Neural cell (in vitro differentiated cells): ENCODE results near the gene UNC13B.
"Not testable (repeated sequence)": the region's sequence is repeated elsewhere in the genome, so short reads cannot be mapped to it uniquely, and the experiment has no call there.

Experiments used
- EP300 ChIP-seq: fragments of 450-650 bp; conservative IDR thresholded peaks from 2 replicates; pipeline ENCODE4 v1.6.1; 2014; ENCODE audit warnings: antibody characterized with exemption, mild to moderate bottlenecking, moderate library complexity; ENCODE audit not compliant: poor library complexity, severe bottlenecking
- EZH2 ChIP-seq: fragments of 200-600, 300-800 bp; shearing (Covaris generic), sonication (generic); IDR thresholded peaks from 2 replicates; pipeline ENCODE4 v1.6.1; 2014; ENCODE audit warnings: antibody characterized with exemption, low read length, borderline replicate concordance, mild to moderate bottlenecking; ENCODE audit not compliant: insufficient read depth, poor library complexity, severe bottlenecking
- MXI1 ChIP-seq: fragments of 450-650 bp; conservative IDR thresholded peaks from 2 replicates; pipeline ENCODE4 v1.6.1; 2014; ENCODE audit warnings: antibody characterized with exemption, mild to moderate bottlenecking; ENCODE audit not compliant: poor library complexity, severe bottlenecking
- POLR2AphosphoS5 ChIP-seq: IDR thresholded peaks from 2 replicates; pipeline ENCODE4 v1.6.1; 2012
- RAD21 ChIP-seq: fragments of 450-650 bp; conservative IDR thresholded peaks from 2 replicates; pipeline ENCODE4 v1.6.1; 2014; ENCODE audit warnings: antibody characterized with exemption, mild to moderate bottlenecking, moderate library complexity
- TAF1 ChIP-seq: IDR thresholded peaks from 2 replicates; pipeline ENCODE4 v1.6.1; 2012; ENCODE audit warnings: low read depth
- TF ChIP-seq, protein P1 (sequence below): fragments of 450-650 bp; IDR thresholded peaks from 2 replicates; pipeline ENCODE4 v1.5.1; 2014; ENCODE audit warnings: antibody characterized with exemption, mild to moderate bottlenecking, moderate library complexity; ENCODE audit not compliant: poor library complexity, severe bottlenecking
- TF ChIP-seq, protein P2 (sequence below): IDR thresholded peaks from 2 replicates; pipeline ENCODE4 v1.6.1; 2012; ENCODE audit warnings: borderline replicate concordance

DNA sequence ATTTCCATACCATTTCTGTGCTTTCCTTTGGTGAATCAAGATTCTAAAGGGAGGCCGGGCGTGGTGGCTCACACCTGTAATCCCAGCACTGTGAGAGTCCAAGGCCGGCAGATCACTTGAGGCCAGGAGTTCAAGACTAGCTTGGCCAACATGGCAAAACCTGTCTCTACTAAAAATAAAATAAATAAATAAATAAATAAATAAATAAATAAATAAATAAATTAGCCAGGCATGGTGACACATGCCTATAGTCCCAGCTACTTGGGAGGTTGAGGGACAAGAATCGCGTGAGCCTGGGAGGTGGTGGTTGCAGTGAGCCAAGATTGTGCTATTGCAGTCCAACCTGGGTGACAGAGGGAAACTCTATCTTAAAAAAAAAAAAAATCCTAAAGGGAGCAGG, 247.6 kb downstream of the UNC13B start:
- TF ChIP-seq, protein P1, sequence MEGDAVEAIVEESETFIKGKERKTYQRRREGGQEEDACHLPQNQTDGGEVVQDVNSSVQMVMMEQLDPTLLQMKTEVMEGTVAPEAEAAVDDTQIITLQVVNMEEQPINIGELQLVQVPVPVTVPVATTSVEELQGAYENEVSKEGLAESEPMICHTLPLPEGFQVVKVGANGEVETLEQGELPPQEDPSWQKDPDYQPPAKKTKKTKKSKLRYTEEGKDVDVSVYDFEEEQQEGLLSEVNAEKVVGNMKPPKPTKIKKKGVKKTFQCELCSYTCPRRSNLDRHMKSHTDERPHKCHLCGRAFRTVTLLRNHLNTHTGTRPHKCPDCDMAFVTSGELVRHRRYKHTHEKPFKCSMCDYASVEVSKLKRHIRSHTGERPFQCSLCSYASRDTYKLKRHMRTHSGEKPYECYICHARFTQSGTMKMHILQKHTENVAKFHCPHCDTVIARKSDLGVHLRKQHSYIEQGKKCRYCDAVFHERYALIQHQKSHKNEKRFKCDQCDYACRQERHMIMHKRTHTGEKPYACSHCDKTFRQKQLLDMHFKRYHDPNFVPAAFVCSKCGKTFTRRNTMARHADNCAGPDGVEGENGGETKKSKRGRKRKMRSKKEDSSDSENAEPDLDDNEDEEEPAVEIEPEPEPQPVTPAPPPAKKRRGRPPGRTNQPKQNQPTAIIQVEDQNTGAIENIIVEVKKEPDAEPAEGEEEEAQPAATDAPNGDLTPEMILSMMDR = not testable (repeated sequence)
- not testable (repeated sequence) for TF ChIP-seq EZH2, POLR2AphosphoS5, MXI1, EP300, RAD21, TAF1
- TF ChIP-seq, protein P2, sequence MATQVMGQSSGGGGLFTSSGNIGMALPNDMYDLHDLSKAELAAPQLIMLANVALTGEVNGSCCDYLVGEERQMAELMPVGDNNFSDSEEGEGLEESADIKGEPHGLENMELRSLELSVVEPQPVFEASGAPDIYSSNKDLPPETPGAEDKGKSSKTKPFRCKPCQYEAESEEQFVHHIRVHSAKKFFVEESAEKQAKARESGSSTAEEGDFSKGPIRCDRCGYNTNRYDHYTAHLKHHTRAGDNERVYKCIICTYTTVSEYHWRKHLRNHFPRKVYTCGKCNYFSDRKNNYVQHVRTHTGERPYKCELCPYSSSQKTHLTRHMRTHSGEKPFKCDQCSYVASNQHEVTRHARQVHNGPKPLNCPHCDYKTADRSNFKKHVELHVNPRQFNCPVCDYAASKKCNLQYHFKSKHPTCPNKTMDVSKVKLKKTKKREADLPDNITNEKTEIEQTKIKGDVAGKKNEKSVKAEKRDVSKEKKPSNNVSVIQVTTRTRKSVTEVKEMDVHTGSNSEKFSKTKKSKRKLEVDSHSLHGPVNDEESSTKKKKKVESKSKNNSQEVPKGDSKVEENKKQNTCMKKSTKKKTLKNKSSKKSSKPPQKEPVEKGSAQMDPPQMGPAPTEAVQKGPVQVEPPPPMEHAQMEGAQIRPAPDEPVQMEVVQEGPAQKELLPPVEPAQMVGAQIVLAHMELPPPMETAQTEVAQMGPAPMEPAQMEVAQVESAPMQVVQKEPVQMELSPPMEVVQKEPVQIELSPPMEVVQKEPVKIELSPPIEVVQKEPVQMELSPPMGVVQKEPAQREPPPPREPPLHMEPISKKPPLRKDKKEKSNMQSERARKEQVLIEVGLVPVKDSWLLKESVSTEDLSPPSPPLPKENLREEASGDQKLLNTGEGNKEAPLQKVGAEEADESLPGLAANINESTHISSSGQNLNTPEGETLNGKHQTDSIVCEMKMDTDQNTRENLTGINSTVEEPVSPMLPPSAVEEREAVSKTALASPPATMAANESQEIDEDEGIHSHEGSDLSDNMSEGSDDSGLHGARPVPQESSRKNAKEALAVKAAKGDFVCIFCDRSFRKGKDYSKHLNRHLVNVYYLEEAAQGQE = not testable (repeated sequence)
